HG02763 (cell line): ENCODE results near the gene DLST.
A peak's percentile ranks its signal among the peaks of the same experiment; 100 is the strongest.
"Not testable (repeated sequence)": the region's sequence is repeated elsewhere in the genome, so short reads cannot be mapped to it uniquely, and the experiment has no call there.

ENCODE experiments used
- ATAC-seq: cut with Tn5 transposase; IDR thresholded peaks from one replicate; pipeline ENCODE4 v1.9.1; 2021; ENCODE audit warnings: mild to moderate bottlenecking, moderate library complexity; ENCODE audit not compliant: unreplicated experiment

Gene DLST

DNA sequence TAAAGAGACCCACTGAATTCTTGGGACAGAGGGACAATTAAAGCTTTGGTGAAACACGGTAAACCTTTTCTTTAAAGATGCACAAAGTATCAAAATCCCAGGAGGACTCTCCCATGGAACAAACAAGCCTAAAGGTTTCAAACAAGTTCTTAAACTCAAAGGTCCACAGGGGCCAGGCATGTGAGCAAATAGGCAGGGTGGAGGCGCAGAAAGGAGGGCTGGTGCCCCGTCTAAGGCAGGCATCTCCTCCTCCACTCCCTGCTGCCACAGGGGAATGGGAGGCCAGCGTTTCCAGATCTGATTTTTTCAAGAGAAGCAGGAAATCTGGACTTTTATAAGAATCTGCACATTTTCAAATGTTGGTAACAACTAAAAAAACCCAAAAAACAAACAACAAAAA, 33.7 kb downstream of the DLST start:
- no peak for ATAC-seq

DNA sequence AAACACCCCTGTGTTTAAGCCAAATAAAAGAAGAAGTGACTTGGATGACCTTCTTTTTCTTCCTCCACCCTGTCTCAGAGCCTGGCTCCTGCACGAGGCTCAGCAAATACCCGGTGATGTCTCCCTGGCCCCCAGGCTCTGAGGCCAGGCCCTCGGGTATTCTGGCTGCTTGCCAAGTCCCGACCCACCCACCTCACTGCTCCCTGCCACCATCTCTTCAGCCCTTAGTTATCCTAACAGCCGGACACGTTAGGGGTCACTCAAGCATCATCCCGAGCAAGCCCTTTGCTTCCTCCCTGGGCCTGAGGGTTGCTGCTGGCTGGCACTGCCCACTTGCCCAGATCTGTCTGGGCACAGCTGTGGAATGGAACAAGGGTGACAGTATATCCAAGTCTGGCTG, 34.1 kb downstream of the DLST start:
- no peak for ATAC-seq

DNA sequence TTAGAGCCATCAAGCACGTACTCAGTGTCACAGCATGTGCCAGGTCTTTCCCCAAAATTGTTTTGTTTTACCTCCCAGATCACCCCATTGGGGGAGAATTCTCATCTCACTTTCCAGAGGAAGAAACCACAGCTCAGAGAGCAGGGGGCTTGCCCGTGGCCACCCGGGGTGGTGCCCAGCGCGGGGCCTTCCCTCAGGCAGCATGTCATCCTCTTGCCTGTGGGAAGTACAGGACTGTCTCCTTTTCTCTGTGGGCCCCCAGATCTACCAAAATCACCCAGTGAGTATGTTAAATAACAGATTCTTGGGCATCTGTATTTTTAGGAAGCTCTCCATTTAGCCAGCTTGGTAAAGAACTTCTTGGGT, 35.4 kb downstream of the DLST start:
- no peak for ATAC-seq

DNA sequence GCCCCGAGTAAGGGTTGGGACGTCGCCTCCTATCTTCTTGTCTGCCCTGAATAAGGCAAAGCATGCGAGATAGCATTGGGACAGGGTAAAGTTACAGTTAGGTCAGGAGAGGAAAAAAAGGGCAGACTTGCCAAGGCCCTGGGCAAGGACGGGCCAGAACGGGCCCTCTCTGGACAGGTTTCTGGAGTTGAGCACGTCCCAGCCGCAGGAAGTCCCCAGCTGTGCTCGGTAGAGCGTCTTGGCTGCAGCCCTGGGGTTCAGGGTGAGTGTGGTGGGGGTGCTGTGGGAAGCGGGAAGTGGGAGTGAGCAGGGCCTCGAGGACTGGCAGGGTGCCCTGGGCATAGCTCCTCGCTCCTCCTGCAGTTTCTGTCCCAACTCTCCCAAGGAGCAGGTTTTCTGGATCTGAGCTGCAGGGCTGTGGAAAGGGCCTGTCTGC, 35.9 kb downstream of the DLST start:
- ATAC-seq, result no peak

DNA sequence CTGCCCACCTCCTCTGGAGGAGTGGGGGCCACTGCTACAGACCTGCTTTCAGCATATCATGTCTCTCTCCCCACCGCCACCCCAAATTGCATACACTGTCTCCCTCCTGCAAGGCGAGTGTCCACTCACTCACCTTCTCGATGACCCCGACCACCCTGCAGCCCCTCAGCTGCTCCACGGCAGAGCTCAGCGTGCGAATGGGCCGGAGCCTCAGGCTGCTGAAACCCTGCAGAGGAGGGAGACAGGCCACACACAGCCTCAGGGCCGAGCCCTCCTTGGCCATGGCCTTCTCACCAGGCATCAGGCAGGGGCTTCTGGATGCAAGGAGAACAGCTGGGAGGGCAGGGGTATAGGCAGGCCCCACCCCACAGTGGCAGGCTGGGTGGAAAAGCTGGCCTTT, 36.7 kb downstream of the DLST start:
- no peak for ATAC-seq

DNA sequence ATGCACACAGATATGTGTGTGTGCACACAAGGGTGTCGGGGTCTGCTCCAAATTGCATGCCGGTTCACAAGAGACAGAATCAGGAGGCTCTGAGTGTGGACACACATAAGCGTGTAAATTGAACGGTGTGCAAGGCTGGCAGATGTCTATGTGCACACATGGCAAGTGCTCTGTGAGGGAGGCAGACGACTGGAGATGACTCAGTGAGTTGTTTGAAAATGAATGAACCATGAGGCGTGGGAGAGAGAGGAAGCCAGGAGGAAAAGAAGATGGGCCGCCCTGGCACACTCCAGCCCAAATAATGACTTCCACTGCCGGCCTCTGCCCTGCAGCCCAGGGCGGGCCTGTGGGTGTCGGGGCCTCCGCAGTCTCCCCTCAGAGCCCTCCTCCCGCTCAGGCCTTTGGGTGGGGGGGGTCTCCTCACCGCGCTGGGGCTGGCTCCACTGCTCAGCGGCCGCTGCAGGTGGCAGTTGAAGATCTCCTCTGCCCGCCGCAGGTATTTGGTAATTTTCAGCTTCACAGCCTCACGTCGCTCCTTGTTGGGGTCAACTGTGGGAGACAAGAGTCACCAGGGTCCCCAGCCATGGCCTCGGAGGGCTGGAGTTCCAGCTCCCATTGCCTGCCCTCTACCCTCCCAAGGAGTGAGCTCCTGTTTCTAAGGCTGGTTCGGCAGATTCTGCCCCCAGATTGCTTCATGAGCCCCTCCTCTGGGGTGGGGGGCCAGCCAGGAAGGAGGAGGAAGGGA, 37.9 kb downstream of the DLST start:
- ATAC-seq, result no peak

DNA sequence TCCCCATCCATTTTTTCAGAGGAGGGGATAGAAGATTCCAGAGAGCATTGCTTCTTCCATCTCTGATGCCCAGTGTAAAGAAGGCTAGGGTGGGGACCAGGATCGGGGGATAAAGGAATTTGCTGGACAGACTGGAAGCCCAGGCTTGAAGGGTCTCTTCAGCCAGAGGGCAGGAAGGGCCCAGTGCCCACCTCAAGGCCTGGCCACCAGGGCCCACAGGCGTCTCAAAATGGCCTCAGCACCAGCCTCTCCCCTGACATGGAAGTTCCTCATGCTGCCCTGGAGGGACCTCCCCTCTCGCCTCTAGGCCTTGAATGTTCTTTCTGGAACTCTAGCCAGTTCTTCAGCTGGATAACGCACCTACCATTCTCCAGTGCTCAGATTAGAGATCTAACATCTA, 38.6 kb downstream of the DLST start:
- no peak for ATAC-seq

DNA sequence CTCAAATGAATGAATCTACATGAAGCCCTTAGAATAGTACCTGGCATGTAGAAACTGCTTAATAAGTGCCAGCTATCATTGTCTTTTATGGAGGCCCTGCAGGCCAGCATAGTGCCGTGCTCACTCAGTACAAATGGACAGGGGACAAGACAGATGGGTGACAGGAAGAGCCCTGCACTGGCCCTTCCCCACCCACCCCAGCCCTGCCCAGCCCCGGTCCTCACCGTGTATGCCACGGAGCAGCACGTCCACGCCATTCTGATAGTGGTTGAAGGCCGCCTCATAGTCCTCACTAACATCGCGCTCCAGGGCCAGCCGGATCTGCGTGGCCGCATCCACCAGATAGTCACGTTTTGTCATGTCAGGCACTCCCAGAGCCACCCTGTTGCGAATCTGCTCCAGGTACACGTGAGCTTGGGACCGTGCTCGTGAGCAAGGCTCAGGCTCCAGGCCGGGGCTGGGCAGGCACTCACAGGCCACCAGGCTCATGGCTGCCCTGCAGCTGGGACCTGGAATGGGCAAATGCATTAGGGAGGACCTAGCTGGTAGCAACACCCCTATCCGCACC, 39.4 kb downstream of the DLST start:
- no peak for ATAC-seq

DNA sequence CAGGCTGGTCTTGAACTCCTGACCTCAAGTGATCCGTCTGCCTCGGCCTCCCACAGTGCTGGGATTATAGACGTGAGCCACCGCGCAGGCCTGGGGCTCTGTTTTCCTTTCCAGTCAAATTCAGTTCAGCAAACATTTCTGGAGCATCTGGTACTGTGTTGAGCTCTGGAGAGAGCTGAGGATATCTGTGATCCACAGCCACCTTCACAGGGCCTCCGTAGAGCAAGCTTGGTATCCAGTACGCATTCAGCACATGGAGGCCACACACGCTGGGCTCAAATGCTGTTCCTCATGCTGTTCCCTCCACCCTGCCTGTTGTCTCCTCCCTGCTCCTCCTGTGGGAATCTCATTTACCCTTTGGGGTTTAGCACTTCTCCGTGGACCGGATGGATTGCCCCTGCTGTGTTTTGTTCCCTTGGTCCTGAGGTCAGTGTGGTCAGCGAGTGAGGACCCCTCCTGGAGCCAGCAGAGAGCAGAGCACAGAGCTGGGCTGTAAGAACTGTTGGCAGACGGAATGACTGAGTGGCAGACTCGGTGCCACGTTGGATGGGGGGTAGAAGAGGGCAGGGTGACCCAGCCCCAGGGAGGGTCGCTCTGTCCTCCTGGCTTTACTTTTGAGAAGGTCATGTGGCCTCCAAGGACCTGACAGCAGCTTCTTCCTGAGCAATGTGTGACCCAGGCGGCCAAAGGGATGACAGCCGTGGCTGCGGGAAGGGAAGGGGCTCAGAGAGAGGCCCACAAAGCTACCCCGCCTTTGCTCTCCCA, 40.5 kb downstream of the DLST start:
- ATAC-seq, result no peak

DNA sequence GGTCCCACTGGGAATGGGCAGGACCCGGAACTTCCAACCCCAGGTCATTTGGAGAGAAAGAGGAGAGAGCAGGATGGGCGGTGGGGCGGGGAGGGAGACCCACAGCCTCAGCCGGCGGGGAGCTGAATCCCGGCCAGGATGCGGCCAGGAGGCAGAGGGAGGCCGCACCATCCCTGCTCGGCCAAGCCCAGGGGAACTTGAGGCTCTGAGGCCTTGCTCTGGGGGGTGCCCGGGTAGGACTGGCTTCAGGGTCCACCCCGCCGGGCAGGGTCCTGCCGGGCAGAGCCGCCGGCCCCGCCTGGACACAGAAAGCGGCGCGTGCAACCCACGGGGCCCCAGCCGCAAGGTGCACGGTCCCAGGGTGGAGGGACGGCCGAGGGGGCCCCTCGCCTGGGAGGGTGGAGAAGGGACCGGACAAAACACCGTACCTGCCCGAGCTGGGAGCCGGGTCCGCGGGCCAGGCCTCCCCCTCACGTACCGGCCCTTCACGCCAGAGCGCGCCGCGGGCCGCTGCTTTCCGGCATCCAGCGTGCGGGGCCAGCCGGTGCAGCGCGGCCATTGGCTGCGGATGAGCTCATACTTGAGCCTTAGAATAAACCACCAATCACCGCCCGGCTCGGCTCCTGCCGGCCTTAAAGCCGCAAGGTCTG, 41.2 kb downstream of the DLST start, which contains the start of gene RPS6KL1:
Gene RPS6KL1, minus strand, starts transcription at position 509 of the 650 bp plus-strand sequence. CDS start 1,719 bp downstream, outside the sequence.
- ATAC-seq, result peak; percentile 88

DNA sequence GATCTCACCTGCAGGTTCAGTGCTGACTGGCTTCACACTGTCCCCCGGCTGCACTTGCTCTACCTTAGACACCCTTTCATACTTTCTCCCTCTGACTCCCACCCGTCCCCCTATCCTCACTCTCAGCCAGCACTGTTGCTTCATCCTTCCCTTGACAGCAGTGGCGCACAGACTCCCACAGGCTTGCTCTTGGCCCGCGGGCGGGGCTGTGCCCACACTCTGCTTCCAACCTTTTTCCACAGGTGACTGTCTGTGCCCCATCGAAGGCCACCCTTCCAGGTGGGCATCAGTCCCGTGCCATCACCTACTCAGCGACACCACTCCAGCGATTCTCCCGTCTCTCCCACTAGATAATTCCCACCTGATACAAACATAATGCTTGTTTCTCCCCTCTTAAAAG, 42.3 kb downstream of the DLST start:
- no peak for ATAC-seq

DNA sequence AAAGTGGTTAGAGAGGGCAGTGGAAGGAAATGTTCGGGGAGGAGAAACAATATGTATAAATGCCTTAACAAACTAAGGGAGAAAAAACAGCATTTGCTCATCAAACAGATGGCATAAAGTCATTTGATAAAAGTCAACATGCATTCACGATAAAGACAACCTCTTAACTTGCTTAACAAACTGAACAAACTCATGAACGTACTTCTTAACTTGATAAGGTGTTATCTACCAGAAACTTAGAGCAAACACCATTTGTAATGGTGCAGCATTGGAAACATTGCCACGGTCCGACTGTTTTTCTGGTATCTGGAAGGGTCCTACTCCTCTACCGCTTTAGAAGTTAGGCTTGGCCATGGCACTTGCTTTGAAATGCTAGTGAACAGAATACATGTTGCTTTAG, 45.5 kb downstream of the DLST start:
- ATAC-seq, result no peak

DNA sequence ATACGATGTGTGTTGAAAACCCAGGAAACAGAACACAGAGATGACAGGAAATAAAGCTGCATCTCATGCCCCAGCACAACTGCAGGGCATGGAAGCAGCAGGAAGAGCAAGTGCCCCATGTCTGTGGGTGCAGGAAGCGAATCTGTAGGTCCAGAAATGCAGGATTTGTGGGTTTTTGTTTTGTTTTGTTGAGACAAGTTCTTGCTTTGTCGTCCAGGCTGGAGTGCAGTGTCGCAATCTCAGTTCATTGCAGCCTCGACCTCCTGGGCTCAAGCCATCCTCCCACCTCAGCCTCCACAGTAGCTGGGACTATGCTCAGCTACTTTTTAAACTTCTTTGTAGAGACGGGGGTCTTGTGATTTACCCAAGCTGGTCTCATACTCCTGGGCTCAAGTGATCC, 47.5 kb downstream of the DLST start:
- ATAC-seq, result no peak

DNA sequence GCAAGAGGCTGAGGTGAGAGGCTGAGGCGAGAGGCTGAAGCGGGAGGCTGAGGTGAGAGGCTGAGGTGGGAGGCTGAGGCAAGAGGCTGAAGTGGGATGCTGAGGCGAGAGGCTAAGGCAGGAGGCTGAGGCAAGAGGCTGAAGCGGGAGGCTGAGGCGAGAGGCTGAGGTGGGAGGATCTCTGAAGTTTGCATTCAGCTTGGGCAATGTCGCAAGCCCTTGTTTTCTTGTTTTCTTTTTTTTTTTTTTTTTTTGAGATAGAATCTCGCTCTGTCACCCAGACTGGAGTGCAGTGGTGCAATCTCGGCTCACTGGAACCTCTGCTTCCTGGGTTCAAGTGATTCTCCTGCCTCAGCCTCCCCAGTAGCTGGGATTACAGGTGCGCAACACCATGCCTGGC, 50.0 kb downstream of the DLST start:
- ATAC-seq, result not testable (repeated sequence)

DNA sequence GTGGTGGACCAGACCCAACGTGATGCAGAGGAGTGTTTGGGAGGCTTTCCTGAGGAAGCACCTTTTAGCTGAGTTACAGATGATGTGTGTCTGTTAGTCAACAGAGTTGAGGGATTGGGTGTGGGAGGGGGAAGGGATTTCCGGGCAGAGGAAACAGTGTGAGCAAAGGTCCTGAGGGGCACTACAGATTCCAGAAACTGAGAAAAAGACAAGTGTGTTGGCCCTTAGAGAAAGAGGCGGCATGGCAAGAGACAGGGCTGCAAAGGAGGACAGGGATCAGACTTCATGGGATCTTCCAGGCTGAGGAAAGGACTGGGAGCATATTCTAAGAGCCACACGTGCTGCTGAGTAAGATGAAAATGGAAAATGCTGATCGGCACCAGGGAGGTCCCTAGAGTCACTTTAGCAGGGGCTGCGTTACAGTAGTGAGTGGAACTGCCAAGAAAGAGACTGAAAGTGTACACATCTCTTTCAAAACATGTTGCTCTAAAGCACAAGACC, 50.7 kb downstream of the DLST start:
- no peak for ATAC-seq

DNA sequence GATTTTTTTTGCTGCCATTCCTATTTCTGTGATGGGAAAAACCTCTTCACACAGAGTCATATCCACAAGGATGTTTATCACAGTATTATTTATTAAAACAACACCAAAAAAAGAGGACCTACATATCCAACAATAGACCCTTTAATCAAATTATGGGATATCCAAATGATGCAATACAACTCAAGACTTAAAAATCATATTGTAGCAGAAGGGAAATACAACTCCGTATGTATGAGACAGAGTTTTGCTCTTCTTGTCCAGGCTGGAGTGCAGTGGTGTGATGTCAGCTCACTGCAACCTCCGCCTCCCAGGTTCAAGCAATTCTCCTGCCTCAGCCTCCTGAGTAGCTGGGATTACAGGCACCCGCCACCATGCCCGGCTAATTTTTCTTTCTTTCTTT, 51.2 kb downstream of the DLST start:
- not testable (repeated sequence) for ATAC-seq

DNA sequence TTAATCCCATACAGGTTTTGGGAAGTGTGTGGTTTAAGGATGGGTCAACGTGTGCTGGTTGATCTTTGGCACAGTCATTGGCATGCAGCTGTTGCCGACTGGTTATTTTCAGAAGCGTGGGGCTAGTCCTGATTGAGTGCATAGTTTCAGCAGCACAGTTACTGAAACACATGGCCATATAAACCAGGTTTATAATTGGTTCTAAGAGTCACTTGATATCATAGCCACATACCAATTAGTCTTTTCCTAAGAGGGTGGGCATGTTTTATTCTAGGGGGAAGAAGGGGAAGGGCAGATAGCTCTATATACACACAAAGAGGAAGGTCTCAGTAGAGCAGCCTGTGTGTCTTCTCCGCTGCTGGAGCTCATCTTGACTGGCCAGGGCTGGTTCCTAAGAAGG, 52.3 kb downstream of the DLST start:
- no peak for ATAC-seq

DNA sequence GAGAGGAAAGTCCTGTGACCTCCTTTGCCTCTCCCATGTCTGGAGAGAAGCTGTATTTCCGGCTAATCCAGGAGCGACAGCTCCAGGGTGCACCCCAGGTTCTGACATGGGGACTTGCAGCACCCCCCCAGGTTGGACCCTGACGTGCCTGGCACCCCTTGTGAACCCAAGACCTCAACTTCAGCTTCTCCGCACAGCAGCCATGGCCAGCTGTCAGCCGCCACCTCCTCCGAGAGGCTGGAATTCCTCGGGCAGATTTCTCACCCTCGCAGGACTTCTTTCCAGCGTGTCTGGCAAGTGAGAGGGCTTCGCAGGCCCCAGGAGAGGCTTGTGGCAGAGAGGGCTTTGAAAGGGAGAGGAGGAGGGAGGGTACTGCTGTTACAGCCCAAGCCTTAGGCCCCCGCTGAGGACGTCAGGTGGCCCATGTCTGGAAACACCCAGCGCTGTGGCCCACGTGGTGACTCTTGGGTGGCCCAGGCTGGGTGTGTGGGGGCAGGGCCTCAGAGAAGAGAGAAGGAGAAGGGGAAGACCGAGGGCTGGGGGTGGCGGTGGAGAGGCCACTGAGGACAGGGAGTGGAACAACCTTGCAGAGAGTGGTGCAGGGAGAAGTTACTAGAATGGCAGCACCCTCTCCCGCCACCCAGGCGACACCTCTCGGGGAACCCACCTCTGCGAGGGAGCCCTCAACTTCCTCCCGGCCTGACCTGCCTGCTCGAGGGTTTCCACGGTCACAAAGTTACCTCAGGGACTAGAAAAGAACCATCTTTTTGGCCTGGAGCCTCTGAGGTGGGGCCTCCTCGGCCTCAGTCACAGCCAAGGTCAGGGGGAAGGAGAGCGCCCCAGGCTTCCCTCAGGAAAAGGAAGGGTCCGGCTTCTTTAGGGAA, 53.0 kb downstream of the DLST start:
- no peak for ATAC-seq

DNA sequence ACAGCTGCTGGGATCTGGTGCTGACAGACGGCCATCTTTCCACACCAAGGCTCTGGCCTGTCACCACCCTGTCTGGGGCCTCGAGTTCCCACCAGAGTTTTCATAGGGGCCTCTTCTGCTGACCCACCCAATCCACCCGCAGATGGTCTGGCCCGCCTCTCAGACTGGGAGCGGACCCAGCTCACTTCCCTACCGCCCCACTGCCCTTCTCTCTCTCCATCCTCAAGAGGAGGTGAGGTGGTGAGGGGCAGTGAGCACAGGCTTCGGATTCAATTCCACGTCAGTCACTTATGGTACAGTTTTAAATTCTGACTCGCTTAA, 53.6 kb downstream of the DLST start:
- ATAC-seq, result no peak

DNA sequence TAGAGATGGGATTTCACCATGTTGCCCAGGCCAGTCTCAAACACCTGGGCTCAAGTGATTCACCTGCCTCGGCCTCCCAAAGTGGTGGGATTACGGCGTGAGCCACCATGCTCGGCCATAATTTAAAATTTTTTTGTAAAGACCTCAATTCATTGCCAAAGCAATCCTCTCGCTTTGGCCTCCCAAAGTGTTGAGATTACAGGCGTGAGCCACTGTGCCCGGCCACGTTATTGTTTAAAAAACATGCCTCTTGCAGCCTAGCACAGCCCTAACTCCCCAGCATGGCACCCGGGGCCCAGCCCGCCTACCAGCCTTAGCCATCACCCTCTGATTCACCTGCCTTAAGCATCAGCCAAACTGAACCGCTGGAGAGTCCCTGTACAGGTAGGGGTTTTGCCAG, 54.4 kb downstream of the DLST start:
- ATAC-seq, result no peak

DNA sequence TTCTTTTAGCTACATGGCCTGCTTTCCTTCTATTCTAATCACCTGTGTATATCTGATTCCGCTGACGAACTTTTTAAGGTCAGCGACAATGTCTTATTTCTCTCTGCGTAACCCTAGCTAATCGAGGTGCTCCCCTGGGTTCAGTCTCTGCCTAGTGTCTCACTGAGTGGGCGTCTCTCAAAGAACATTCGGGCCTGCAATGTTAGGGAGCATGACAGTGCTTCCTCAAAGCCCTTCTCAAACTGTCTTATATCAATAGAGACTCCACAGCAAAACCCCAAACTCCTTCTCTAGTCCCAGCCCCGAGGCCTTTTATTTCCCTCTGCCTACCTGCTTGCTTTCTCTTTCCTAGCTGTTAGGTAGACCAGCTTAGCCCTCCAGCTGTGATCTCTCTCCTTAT, 55.0 kb downstream of the DLST start:
- ATAC-seq, result no peak
